ENCODE data around the gene PRR29. TPM values are rescaled to one million over a fixed set of nuclear protein-coding genes. Genes with fewer than 3 reads are reported as not detected.
A peak's percentile ranks its signal among the peaks of the same experiment; 100 is the strongest.
"Not testable (repeated sequence)": the region's sequence is repeated elsewhere in the genome, so short reads cannot be mapped to it uniquely, and the experiment has no call there.

PRR29 gene
- total RNA-seq, 2 experiments from 2014 or later = 0.36 to 0.93 TPM

DNA sequence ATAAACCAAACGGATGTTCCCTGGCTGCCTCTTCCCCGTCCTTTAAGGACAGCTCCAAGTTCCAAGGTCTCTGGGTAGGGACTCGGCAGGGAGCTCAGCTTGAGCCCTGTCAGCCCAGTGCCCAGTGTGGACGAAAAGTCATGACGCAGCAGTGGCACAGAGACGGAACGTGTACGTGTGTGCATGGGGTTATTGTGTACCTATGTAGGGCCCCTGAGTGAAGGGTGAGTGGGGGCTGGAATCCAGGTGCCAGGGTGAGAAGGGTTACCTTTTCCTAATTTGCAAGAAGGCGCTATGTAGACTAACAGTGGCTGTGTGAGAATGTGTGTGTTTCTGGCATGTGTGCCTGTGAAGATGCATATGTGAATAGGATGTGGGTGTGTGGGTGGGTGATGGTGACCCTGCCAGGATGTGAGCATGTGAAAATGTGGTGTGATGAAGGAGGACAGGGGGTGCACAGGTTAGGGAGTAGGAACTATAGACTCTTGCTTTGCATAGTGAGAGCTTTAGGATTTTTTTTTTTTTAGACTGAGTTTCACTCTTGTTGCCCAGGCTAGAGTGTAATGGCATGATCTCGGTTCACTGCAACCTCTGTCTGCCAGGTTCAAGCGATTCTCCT lies 31.4 kb upstream of the PRR29 start:
- H3K27ac Mint-ChIP-seq = no peak overlapping the region
- no peaks in the 10 kb centered on the region for H3K9me3 Mint-ChIP-seq
- H3K36me3 Mint-ChIP-seq = no peaks in the 10 kb centered on the region
- H3K4me1 Mint-ChIP-seq = peaks cover 13% of the 10 kb centered on the region
- H3K4me3 Mint-ChIP-seq = no peak overlapping the region
- DNase-seq = peak; percentile 46
- H3K27me3 Mint-ChIP-seq = no peaks in the 10 kb centered on the region

DNA sequence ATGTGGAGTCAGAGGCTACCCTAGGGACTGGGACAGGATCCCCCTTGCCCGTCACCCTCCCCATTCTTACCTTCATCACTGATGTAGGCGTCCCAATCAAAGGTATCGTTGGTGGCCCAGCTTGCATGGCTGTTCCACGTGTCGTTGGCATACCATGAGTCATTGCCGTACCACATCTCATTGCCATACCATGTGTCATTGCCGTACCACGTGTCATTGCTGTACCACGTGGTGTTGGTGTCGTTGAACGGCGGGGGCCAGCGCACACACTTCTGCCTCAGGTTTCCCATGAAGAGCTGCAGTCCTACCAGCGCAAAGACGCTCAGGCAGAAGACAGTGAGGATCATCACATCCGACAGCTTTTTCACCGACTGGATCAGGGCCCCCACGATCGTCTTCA lies 30.2 kb upstream of the PRR29 start:
- no peak overlapping the region for H3K27ac Mint-ChIP-seq
- H3K36me3 Mint-ChIP-seq = no peaks in the 10 kb centered on the region
- no peak for DNase-seq
- no peaks in the 10 kb centered on the region for H3K9me3 Mint-ChIP-seq
- no peak overlapping the region for H3K4me3 Mint-ChIP-seq
- H3K27me3 Mint-ChIP-seq = no peaks in the 10 kb centered on the region
- peaks cover 13% of the 10 kb centered on the region for H3K4me1 Mint-ChIP-seq

DNA sequence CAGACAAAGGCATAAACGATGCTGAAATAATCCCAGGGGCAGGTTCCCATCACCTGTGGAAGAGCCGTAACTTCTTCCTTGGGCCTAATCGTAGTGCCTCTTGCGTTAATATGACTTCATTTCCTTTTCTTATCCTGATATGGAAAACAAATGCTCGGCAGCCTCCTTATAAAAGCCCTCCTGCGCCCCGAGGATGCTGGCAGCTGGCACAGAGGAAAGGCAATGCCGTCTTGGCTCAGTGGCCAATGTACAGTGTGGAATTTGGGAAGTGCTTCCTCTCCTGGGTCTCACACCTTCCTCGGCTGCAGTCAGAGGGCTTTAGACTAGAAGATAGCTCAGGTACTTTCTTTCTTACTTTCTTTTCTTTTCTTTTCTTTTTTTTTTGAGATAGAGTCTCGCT lies 28.9 kb upstream of the PRR29 start:
- no peaks in the 10 kb centered on the region for H3K36me3 Mint-ChIP-seq
- H3K4me3 Mint-ChIP-seq = no peak overlapping the region
- DNase-seq = no peak
- H3K9me3 Mint-ChIP-seq = no peaks in the 10 kb centered on the region
- H3K27me3 Mint-ChIP-seq = no peaks in the 10 kb centered on the region
- H3K27ac Mint-ChIP-seq = no peak overlapping the region
- H3K4me1 Mint-ChIP-seq = peaks cover 13% of the 10 kb centered on the region

DNA sequence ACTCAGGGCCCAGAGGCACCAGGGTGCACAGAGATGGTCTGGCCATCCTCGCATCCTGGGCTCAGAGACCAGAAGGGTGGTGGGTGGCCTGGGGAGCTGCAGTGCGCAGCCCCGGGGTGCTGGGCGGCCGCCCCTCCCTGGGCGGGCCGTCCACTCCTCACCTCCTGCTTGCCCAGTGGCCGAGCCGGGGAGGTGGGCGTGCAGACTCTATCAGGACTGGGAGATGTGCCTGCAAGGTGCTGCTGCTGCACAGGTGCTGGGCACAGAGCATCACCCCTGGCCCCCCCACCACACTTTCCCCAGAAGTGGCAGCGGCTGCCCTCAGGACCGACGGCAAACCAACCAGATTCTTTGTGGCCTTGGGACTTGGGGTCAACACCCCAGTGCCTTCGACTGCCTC lies 25.4 kb upstream of the PRR29 start, which contains the start of gene SCN4A:
SCN4A (minus strand) TSS at position 123 of the 400 bp plus-strand sequence; CDS start at position 46, 77 bp downstream.
- H3K9me3 Mint-ChIP-seq = no peaks in the 10 kb centered on the region
- H3K27me3 Mint-ChIP-seq = no peaks in the 10 kb centered on the region
- DNase-seq = no peak
- H3K36me3 Mint-ChIP-seq = no peaks in the 10 kb centered on the region
- no peak within 1 kb of the TSS for H3K27ac Mint-ChIP-seq
- H3K4me3 Mint-ChIP-seq = no peak within 1 kb of the TSS
- H3K4me1 Mint-ChIP-seq = peaks cover 7% of the 10 kb centered on the region

DNA sequence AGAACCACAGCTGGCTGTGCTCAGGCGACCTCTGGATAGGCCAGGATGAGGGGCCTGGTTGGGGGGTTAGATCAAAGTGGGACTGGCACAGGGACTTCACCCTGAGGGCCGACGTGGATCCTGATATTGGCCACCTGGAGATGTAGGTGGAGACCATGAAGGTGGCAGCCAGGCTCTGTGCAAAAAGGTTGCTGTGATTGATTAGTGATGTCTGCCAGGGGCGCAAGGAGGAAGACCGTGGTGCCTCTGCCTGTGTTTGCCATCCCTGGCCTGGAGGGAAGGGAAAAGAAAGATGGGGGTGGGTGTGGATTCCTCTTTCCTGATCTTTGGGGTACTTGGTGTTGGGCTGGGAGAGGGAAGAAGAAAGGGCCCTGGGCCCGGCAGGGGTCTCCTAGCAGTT lies 24.9 kb upstream of the PRR29 start:
- H3K4me1 Mint-ChIP-seq = peaks cover 7% of the 10 kb centered on the region
- H3K27me3 Mint-ChIP-seq = no peaks in the 10 kb centered on the region
- DNase-seq = no peak
- no peak overlapping the region for H3K27ac Mint-ChIP-seq
- H3K4me3 Mint-ChIP-seq = no peak overlapping the region
- no peaks in the 10 kb centered on the region for H3K9me3 Mint-ChIP-seq
- H3K36me3 Mint-ChIP-seq = no peaks in the 10 kb centered on the region

DNA sequence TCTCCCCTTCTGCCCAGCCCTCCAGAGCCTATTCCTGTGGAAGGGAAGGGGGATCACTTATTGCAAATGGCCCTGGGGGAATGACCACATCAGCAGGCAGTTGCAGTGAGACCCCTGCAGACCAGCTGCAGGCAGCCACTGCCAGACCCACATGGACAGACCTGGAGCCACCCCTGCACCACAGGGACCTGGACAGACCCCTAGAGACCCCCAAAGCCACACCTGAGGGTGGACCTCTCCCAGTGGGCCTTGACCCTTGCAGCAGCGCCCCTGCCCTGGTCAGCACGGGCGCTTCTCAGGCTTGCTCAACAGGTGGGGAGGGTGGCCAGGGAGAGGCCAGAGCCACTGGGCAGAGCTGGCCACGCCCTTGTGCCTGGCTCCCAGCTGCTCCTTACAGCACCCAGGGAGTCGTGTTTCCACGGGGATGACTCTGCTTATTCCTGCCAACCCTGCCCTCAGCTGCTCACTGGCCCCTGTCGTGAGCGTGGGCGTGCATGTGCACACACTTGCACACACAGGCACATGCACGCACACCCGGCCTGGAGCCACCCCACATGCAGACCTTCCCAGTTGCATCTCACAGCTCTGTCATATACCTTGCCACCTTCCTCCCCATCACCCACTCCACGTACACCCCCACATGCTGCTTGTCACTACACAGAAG lies 24.1 kb upstream of the PRR29 start:
- Mint-ChIP-seq H3K9me3 (no peaks in the 10 kb centered on the region), H3K27ac (no peak overlapping the region), H3K27me3 (no peaks in the 10 kb centered on the region), H3K4me1 (peaks cover 7% of the 10 kb centered on the region), H3K36me3 (no peaks in the 10 kb centered on the region), H3K4me3 (no peak overlapping the region)
- no peak for DNase-seq

DNA sequence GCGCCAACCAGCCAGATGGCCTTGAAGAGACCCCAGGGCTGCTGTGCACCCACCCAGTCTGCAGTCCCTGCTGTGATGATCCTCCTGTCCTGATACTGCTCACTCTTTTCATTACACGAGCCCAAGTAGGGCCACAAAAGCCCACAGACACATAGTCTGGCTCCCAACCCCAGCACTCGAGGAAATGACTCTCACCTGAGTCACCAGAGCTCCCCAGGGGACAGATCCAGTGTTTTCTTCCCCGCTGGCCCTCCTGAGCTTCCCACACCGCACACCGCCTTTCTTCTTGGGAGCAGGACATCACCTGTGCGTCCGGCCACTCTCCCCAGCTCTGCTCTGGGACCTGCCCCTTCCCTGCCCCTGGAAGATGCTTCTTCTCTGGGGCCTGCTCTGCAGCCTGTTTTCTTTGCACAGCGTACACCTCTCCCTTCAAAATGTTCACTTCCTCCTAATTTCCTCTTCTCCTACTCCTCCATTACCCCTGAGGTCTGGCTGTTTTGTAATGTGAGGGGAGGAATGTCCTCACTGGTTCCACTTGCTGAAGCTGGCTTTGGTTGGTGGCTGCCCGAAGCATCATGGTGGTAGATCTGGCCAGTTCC lies 23.5 kb upstream of the PRR29 start:
- no peaks in the 10 kb centered on the region for H3K27me3 Mint-ChIP-seq
- H3K4me3 Mint-ChIP-seq = no peak overlapping the region
- no peaks in the 10 kb centered on the region for H3K9me3 Mint-ChIP-seq
- H3K4me1 Mint-ChIP-seq = peaks cover 7% of the 10 kb centered on the region
- no peak overlapping the region for H3K27ac Mint-ChIP-seq
- no peaks in the 10 kb centered on the region for H3K36me3 Mint-ChIP-seq
- DNase-seq = no peak

DNA sequence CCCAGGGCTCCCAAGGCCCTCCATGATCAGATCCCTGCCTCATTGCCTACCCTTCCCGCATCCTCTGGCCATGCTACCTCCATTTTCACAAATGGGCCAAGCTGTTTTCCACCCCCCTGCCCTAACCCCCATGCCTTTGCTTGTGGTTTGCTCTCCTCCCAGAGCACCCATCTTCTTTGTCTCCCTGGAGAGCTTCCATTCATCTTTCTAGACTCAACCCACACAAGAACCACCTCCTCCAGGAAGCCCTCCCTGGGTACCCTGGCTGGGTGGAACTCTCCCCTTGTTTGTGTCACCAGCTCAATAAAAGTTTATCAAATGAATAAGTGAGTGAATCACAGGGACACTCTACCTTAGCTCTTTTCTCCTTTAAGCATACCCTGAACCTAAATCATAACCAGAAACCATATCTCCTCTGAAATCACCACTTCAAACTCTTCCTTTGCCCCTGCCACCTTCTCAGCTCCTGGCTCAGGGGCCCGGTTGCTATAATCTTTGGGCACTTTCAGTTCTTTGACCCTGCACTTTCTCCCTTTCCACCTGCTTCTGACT lies 22.5 kb upstream of the PRR29 start:
- H3K4me1 Mint-ChIP-seq = peaks cover 7% of the 10 kb centered on the region
- no peaks in the 10 kb centered on the region for H3K36me3 Mint-ChIP-seq
- H3K27ac Mint-ChIP-seq = no peak overlapping the region
- DNase-seq = no peak
- no peak overlapping the region for H3K4me3 Mint-ChIP-seq
- H3K27me3 Mint-ChIP-seq = no peaks in the 10 kb centered on the region
- H3K9me3 Mint-ChIP-seq = no peaks in the 10 kb centered on the region

DNA sequence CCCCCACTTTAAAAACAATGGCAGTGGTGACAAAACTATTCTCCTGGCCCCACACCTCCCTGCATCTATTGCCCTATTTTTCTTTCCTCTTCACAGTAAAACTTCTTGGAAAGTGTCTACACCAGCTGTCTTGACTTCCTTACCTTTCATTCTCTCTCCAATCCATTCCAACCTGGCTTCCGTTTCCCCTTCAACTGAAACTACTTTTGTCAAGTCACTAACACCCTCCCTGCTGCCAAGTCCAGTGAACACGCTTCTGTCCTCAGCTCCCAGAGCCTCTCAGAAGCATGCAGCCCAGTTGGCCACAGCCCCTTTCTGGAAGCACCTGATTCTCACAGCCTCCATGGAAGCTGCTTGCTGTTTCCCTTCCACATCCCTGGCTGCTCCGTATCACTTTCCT lies 21.4 kb upstream of the PRR29 start:
- peaks cover 7% of the 10 kb centered on the region for H3K4me1 Mint-ChIP-seq
- H3K9me3 Mint-ChIP-seq = no peaks in the 10 kb centered on the region
- H3K36me3 Mint-ChIP-seq = no peaks in the 10 kb centered on the region
- DNase-seq = no peak
- no peak overlapping the region for H3K4me3 Mint-ChIP-seq
- no peak overlapping the region for H3K27ac Mint-ChIP-seq
- no peaks in the 10 kb centered on the region for H3K27me3 Mint-ChIP-seq

DNA sequence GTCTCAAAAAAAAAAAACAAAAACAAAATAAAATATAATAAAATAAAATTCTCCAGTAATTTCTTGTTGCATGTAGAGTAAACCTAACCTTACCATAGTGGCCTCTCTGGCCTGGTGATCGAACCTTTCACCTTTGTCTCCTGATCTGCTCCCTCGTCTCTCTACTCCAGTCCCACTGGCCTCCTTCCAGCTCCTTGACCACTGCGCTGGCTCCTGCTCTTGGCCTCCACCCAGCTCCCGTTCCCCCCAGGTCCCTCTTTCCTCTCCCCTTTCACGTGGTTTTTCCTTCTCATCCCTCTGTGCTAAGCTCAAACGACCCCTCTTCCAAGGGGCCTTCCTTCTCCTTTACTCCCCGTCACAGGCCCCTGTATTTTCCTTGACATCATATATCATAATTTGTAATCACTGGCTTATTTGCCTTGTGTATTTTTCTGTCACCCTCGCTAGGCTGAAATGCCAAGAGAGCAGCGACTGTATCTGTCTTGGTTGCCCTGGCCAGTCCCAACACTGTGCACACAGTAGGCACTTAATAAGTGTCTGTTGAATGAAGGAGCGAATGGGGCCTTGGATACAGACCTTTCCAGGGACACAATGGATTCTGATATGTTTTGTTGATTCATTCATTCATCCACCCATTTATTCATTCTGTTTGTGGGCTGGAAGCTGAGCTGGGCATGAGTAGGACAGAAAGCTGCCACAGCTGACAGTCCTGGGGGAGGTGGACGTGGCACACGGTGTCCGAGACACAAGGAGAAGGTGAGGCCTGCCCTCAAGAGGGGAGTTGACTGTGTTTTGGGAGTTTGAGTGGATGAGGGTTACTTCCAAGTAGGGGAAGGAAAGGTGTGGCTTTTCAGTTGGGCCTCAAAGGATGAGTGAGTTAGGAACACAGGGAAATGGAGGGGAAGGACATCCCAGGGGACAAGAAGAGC lies 19.6 kb upstream of the PRR29 start:
- peaks cover 6% of the 10 kb centered on the region for H3K9me3 Mint-ChIP-seq

DNA sequence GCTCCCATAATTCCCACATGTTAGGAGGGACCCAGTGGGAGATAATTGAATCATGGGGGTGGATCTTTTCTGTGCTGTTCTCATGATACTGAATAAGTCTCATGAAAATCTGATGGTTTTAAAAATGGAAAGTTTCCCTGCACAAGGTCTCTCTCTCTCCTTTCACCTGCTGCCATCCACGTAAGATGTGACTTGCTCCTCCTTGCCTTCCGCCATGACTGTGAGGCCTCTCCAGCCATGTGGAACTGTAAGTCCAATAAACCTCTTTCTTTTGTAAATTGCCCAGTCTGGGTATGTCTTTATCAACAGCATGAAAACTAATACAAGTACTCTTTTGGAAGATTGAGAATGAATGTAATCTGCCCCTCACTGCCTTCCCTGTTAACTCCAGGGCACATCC lies 15.5 kb upstream of the PRR29 start:
- not testable (repeated sequence) for DNase-seq, H3K27me3 Mint-ChIP-seq, H3K4me3 Mint-ChIP-seq, H3K9me3 Mint-ChIP-seq, H3K36me3 Mint-ChIP-seq, H3K27ac Mint-ChIP-seq
- H3K4me1 Mint-ChIP-seq = peaks cover 17% of the 10 kb centered on the region

More for the DNA sequence above, 19.6 kb upstream of the PRR29 start:
- Mint-ChIP-seq H3K36me3 (no peaks in the 10 kb centered on the region), H3K4me1 (peaks cover 7% of the 10 kb centered on the region), H3K4me3 (no peak overlapping the region), H3K27ac (no peak overlapping the region), H3K27me3 (no peaks in the 10 kb centered on the region)
- DNase-seq = no peak

DNA sequence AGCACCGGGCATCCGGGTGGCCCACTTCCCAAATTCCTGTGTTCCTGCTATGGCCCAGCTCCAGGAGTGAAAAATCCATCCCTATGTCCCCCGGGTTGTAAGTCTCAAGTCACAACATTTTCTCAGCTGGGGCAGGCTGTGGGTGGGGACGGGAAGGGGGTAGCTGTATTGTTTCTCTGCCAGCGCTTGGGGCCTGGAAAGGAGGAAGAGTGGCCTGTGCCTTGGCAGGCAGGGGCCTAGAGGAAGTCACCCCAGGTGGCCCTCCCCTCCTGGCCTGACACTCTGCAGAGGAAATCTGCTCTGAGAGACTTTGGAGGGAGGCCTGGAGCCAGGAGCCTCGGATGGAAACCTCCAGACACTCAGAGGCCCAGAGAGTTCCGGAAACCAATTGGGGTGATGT lies 14.8 kb upstream of the PRR29 start:
- Mint-ChIP-seq H3K27me3 (no peaks in the 10 kb centered on the region), H3K36me3 (no peaks in the 10 kb centered on the region), H3K9me3 (peaks cover 6% of the 10 kb centered on the region), H3K4me1 (peaks cover 17% of the 10 kb centered on the region), H3K27ac (no peak overlapping the region), H3K4me3 (no peak overlapping the region)
- DNase-seq = no peak

DNA sequence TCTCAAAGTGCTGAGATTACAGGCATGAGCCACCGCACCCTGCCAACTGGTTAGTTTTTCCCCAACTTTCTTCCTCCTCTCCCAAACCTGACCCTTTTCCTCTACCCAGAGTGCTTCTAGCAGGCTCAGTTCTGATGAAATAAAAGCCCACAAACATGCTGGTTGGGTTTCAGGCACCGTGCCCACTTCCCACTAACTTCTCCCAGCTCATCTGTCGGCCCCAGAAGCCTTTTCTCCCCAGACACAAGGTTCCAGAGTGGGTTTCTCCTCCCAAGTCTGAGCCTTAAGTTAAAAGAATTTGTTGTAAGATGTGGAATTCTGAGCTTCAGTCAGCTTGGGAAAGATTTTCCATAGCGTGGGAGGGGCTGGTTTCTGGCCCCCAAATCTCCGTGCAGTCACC lies 13.9 kb upstream of the PRR29 start:
- Mint-ChIP-seq H3K4me3 (no peak overlapping the region), H3K9me3 (peaks cover 6% of the 10 kb centered on the region), H3K36me3 (no peaks in the 10 kb centered on the region), H3K27ac (no peak overlapping the region), H3K4me1 (peaks cover 17% of the 10 kb centered on the region), H3K27me3 (no peaks in the 10 kb centered on the region)
- no peak for DNase-seq

DNA sequence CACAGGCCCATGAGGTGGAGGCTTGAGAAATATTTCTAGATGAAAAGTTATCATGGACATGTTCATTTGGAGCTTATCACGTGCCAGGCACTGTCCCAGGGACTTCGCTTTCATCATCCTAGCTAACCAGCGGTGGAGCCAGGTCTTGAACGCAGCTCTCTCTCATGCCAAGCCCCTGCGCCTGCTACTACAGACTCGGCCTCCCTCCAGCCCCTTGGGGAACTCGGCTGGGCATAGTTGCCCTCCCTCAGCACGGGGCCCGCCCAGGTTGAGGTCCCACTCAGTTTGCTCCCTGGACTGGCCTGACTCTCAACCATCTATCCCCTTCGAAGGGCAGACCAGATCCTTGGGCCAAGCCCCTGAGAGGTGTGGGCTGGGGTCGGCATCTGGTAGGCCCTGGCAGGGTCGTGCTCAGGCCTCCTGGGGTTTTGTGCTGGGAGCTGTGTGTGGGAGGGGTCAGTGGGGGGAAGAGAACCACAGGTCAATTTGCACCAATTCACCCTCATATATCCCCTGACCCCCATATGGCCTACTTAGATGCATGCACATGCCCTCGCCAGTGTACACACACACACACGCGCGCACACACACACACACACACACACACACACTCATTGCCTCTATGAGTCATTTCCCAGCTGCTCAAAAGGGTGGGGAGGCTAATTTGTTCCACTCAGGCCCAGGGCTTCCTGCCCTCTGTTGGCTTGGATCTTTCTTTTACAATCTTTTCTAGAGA lies 13.3 kb upstream of the PRR29 start:
- Mint-ChIP-seq H3K4me1 (peaks cover 17% of the 10 kb centered on the region), H3K9me3 (peaks cover 6% of the 10 kb centered on the region), H3K27me3 (no peaks in the 10 kb centered on the region), H3K36me3 (no peaks in the 10 kb centered on the region), H3K27ac (peak overlapping the region; percentile 62), H3K4me3 (no peak overlapping the region)
- peak; percentile 46 for DNase-seq

Measured in activated naive CD8-positive, alpha-beta T cell treated with anti-CD3 and anti-CD28 coated beads for 36 hours (primary cell).